DND-41 (cell line): ENCODE results near the gene KCNH1.

ENCODE experiments used
- ATAC-seq: fragments of 200-7000 bp; cut with Tn5 transposase; 3 replicates; pipeline ENCODE4 v1.9.1; 2021; ENCODE audit warnings: low read depth; ENCODE audit not compliant: insufficient read depth
- DNase-seq: peaks from one replicate; pipeline ENCODE4 v3.0.0-alpha.2; 2020
- H2AFZ ChIP-seq: 2 replicates; pipeline ENCODE4 v1.6.0; 2012; ENCODE audit warnings: low read depth, low read length
- H3K27ac ChIP-seq: 2 replicates; pipeline ENCODE4 v1.5.1; 2012; ENCODE audit warnings: low read length, inconsistent platforms
- H3K27me3 ChIP-seq: fragments of 200-600 bp; sonication (generic); 2 replicates; pipeline ENCODE4 v1.6.0; 2012; ENCODE audit warnings: low read length, mild to moderate bottlenecking, inconsistent platforms; ENCODE audit not compliant: insufficient read depth, poor library complexity
- H3K36me3 ChIP-seq: 2 replicates; pipeline ENCODE4 v1.5.1; 2012; ENCODE audit warnings: low read length, inconsistent platforms; ENCODE audit not compliant: insufficient read depth
- H3K4me1 ChIP-seq: 2 replicates; pipeline ENCODE4 v1.5.1; 2012; ENCODE audit warnings: mild to moderate bottlenecking, low read length; ENCODE audit not compliant: insufficient read depth
- H3K4me2 ChIP-seq: 2 replicates; pipeline ENCODE4 v1.6.0; 2012; ENCODE audit warnings: mild to moderate bottlenecking, moderate library complexity, low read length, inconsistent platforms; ENCODE audit not compliant: insufficient read depth
- H3K4me3 ChIP-seq, 2 experiments: fragments of 200-600 bp in 1 of 2; shearing (Covaris generic) in 1 of 2; 2 replicates each; pipeline ENCODE4 v1.5.1; 2012 to 2016; ENCODE audit warnings: inconsistent platforms in 2 of 2, low read length in 2 of 2, mild to moderate bottlenecking in 2 of 2, low read depth in 1 of 2, moderate library complexity in 1 of 2
- H3K79me2 ChIP-seq: 2 replicates; pipeline ENCODE4 v1.6.0; 2012; ENCODE audit warnings: low read length, inconsistent platforms; ENCODE audit not compliant: insufficient read depth
- H3K9ac ChIP-seq: 2 replicates; pipeline ENCODE4 v1.6.0; 2012; ENCODE audit warnings: low read depth, mild to moderate bottlenecking, inconsistent platforms, low read length, moderate library complexity
- H3K9me3 ChIP-seq: 2 replicates; pipeline ENCODE4 v1.5.1; 2012; ENCODE audit warnings: low read length, moderate library complexity, mild to moderate bottlenecking, inconsistent platforms; ENCODE audit not compliant: insufficient read depth, severe bottlenecking
- H4K20me1 ChIP-seq: 2 replicates; pipeline ENCODE4 v1.6.0; 2012; ENCODE audit warnings: low read length; ENCODE audit not compliant: insufficient read depth
- CTCF ChIP-seq: IDR thresholded peaks from 2 replicates; pipeline ENCODE4 v1.5.1; 2012; ENCODE audit warnings: borderline replicate concordance, low read length, moderate library complexity, mild to moderate bottlenecking; ENCODE audit not compliant: poor library complexity, severe bottlenecking; ENCODE audit errors: extremely low read depth
- EZH2 ChIP-seq: IDR thresholded peaks from 3 replicates; pipeline ENCODE4 v1.6.1; 2012; ENCODE audit warnings: borderline replicate concordance, low read depth, mild to moderate bottlenecking, moderate library complexity, low read length, inconsistent platforms; ENCODE audit not compliant: severe bottlenecking

Gene KCNH1

GRCh38 chr1:210688512-210689234, 445.3 kb downstream of the KCNH1 start:
- H3K36me3 ChIP-seq = no peaks in the 10 kb centered on the region
- ATAC-seq = no peak
- no peaks in the 10 kb centered on the region for H3K9me3 ChIP-seq
- H3K9ac ChIP-seq = no peak overlapping the region
- H3K4me1 ChIP-seq = no peaks in the 10 kb centered on the region
- TF ChIP-seq EZH2 (no peak), CTCF (no peak)
- no peaks in the 10 kb centered on the region for H3K79me2 ChIP-seq
- H3K4me2 ChIP-seq = no peak overlapping the region
- H4K20me1 ChIP-seq = no peaks in the 10 kb centered on the region
- no peak for DNase-seq
- H3K27ac ChIP-seq = no peak overlapping the region
- no peaks in the 10 kb centered on the region for H3K27me3 ChIP-seq
- H3K4me3 ChIP-seq = no peak overlapping the region
- H2AFZ ChIP-seq = no peak overlapping the region

GRCh38 chr1:210687582-210688279, 446.2 kb downstream of the KCNH1 start:
- no peak for DNase-seq
- TF ChIP-seq CTCF (no peak), EZH2 (no peak)

GRCh38 chr1:210686841-210687240, 447.1 kb downstream of the KCNH1 start:
- H3K36me3 ChIP-seq = no peaks in the 10 kb centered on the region
- no peak overlapping the region for H3K9ac ChIP-seq
- H3K79me2 ChIP-seq = no peaks in the 10 kb centered on the region
- H4K20me1 ChIP-seq = no peaks in the 10 kb centered on the region
- ATAC-seq = no peak
- TF ChIP-seq CTCF (no peak), EZH2 (no peak)
- no peaks in the 10 kb centered on the region for H3K4me1 ChIP-seq
- DNase-seq = no peak
- H3K27ac ChIP-seq = no peak overlapping the region
- no peak overlapping the region for H2AFZ ChIP-seq
- no peaks in the 10 kb centered on the region for H3K27me3 ChIP-seq
- H3K9me3 ChIP-seq = no peaks in the 10 kb centered on the region
- no peak overlapping the region for H3K4me3 ChIP-seq
- H3K4me2 ChIP-seq = no peak overlapping the region

More at GRCh38 chr1:210687582-210688279, 446.2 kb downstream of the KCNH1 start:
- H3K4me1 ChIP-seq = no peaks in the 10 kb centered on the region
- H3K9me3 ChIP-seq = no peaks in the 10 kb centered on the region
- H3K4me2 ChIP-seq = no peak overlapping the region
- no peak overlapping the region for H3K4me3 ChIP-seq
- no peaks in the 10 kb centered on the region for H3K79me2 ChIP-seq
- H3K36me3 ChIP-seq = no peaks in the 10 kb centered on the region
- no peak overlapping the region for H3K9ac ChIP-seq
- H2AFZ ChIP-seq = no peak overlapping the region
- H3K27ac ChIP-seq = no peak overlapping the region
- no peak for ATAC-seq
- no peaks in the 10 kb centered on the region for H4K20me1 ChIP-seq
- H3K27me3 ChIP-seq = no peaks in the 10 kb centered on the region
